Neural cell (in vitro differentiated cells): ENCODE results near the gene KRT12.

Experiments used
- EP300 ChIP-seq: fragments of 450-650 bp; conservative IDR thresholded peaks from 2 replicates; pipeline ENCODE4 v1.6.1; 2014; ENCODE audit warnings: antibody characterized with exemption, mild to moderate bottlenecking, moderate library complexity; ENCODE audit not compliant: poor library complexity, severe bottlenecking
- EZH2 ChIP-seq: fragments of 200-600, 300-800 bp; shearing (Covaris generic), sonication (generic); IDR thresholded peaks from 2 replicates; pipeline ENCODE4 v1.6.1; 2014; ENCODE audit warnings: antibody characterized with exemption, low read length, borderline replicate concordance, mild to moderate bottlenecking; ENCODE audit not compliant: insufficient read depth, poor library complexity, severe bottlenecking
- MXI1 ChIP-seq: fragments of 450-650 bp; conservative IDR thresholded peaks from 2 replicates; pipeline ENCODE4 v1.6.1; 2014; ENCODE audit warnings: antibody characterized with exemption, mild to moderate bottlenecking; ENCODE audit not compliant: poor library complexity, severe bottlenecking
- POLR2AphosphoS5 ChIP-seq: IDR thresholded peaks from 2 replicates; pipeline ENCODE4 v1.6.1; 2012
- RAD21 ChIP-seq: fragments of 450-650 bp; conservative IDR thresholded peaks from 2 replicates; pipeline ENCODE4 v1.6.1; 2014; ENCODE audit warnings: antibody characterized with exemption, mild to moderate bottlenecking, moderate library complexity
- SMC3 ChIP-seq: fragments of 450-650 bp; conservative IDR thresholded peaks from 2 replicates; pipeline ENCODE4 v1.6.1; 2014; ENCODE audit warnings: antibody characterized with exemption, mild to moderate bottlenecking, moderate library complexity; ENCODE audit not compliant: poor library complexity
- TAF1 ChIP-seq: IDR thresholded peaks from 2 replicates; pipeline ENCODE4 v1.6.1; 2012; ENCODE audit warnings: low read depth
- TF ChIP-seq, protein P1 (sequence below): fragments of 450-650 bp; IDR thresholded peaks from 2 replicates; pipeline ENCODE4 v1.5.1; 2014; ENCODE audit warnings: antibody characterized with exemption, mild to moderate bottlenecking, moderate library complexity; ENCODE audit not compliant: poor library complexity, severe bottlenecking
- TF ChIP-seq, protein P2 (sequence below): IDR thresholded peaks from 2 replicates; pipeline ENCODE4 v1.6.1; 2012; ENCODE audit warnings: borderline replicate concordance

DNA sequence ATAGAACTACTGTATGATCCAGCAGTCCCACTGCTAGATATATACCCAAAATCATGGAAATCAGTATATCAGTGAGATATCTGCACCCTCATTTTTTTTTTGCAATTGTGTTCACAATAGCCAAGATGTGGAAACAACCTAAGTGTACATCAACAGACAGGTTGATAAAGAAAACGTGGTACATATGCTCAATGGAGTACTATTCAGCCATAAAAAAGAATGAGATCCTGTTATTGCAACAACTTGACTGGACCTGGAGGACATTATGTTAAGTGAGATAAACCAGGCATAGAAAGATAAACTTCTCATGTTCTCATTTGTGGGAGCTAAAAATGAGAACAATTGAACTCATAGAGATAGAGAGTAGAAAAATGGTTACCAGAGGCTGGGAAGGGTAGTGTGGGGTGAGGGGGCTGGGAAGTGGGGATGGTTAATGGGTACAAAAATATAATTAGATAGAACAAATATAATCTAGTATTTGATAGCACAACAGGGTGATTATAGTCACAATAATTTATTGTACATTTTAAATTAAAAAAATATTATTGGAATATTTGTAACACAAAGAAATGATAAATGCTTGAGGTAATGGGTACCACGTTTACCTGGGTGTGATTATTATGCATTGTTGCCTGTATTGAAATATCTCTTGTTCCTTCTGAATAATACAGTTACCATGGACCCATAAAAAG is 36.8 kb downstream of the KRT12 start:
- TF ChIP-seq, protein P1, sequence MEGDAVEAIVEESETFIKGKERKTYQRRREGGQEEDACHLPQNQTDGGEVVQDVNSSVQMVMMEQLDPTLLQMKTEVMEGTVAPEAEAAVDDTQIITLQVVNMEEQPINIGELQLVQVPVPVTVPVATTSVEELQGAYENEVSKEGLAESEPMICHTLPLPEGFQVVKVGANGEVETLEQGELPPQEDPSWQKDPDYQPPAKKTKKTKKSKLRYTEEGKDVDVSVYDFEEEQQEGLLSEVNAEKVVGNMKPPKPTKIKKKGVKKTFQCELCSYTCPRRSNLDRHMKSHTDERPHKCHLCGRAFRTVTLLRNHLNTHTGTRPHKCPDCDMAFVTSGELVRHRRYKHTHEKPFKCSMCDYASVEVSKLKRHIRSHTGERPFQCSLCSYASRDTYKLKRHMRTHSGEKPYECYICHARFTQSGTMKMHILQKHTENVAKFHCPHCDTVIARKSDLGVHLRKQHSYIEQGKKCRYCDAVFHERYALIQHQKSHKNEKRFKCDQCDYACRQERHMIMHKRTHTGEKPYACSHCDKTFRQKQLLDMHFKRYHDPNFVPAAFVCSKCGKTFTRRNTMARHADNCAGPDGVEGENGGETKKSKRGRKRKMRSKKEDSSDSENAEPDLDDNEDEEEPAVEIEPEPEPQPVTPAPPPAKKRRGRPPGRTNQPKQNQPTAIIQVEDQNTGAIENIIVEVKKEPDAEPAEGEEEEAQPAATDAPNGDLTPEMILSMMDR, result no peak
- no peak for TF ChIP-seq EZH2
- no peak for TF ChIP-seq TAF1
- no peak for TF ChIP-seq RAD21
- TF ChIP-seq POLR2AphosphoS5, result no peak
- TF ChIP-seq EP300, result no peak
- TF ChIP-seq SMC3, result no peak
- TF ChIP-seq, protein P2, sequence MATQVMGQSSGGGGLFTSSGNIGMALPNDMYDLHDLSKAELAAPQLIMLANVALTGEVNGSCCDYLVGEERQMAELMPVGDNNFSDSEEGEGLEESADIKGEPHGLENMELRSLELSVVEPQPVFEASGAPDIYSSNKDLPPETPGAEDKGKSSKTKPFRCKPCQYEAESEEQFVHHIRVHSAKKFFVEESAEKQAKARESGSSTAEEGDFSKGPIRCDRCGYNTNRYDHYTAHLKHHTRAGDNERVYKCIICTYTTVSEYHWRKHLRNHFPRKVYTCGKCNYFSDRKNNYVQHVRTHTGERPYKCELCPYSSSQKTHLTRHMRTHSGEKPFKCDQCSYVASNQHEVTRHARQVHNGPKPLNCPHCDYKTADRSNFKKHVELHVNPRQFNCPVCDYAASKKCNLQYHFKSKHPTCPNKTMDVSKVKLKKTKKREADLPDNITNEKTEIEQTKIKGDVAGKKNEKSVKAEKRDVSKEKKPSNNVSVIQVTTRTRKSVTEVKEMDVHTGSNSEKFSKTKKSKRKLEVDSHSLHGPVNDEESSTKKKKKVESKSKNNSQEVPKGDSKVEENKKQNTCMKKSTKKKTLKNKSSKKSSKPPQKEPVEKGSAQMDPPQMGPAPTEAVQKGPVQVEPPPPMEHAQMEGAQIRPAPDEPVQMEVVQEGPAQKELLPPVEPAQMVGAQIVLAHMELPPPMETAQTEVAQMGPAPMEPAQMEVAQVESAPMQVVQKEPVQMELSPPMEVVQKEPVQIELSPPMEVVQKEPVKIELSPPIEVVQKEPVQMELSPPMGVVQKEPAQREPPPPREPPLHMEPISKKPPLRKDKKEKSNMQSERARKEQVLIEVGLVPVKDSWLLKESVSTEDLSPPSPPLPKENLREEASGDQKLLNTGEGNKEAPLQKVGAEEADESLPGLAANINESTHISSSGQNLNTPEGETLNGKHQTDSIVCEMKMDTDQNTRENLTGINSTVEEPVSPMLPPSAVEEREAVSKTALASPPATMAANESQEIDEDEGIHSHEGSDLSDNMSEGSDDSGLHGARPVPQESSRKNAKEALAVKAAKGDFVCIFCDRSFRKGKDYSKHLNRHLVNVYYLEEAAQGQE, result no peak
- TF ChIP-seq MXI1, result no peak
